ENCODE measurements around the gene LAMA5. TPM values are rescaled to one million over a fixed set of nuclear protein-coding genes. Genes with fewer than 3 reads are reported as not detected.

Gene LAMA5
- polyA plus RNA-seq, 2 of the 4 experiments (the other 2 are of a cell fraction): 20.4 to 196 TPM

- Histone ChIP-seq H3K9me3 (peaks cover 33% of the 10 kb centered on the region), H3K4me3 (peak overlapping the region; percentile 26; the same call in 1 of the 3 replicates), H3K4me2 (no peak overlapping the region), H3K27ac (peak overlapping the region in 1 of 2 experiments; percentile 70; a peak in 3 of 6 replicates), H3K4me1 (peaks cover 5% of the 10 kb centered on the region; the same call in 2 of the 3 replicates)
- 100% methylated on average over 5 of the region's 12 CpGs for WGBS (ENCODE audit: missing lambda C conversion rate)
- ChIA-PET CTCF (interaction anchor here (0.9 to 4.9 kb wide), 4 partner anchors 9 to 66 kb away, joined by 3 to 29 read pairs (median 13); partner anchors contain the start of gene ADRM1), POLR2A (no interaction called here)
- FAIRE-seq: no peak
- no peak for DNase-seq (ENCODE audit: low read depth in 1 of 2, low spot score in 1 of 2)
- no peak for ATAC-seq
- TF ChIP-seq JUN (IDR thresholded peaks at IDR 0.05): no peak
- no peak for TF ChIP-seq POLR2A (IDR thresholded peaks at IDR 0.05; ENCODE audit: low read length)
- TF ChIP-seq CHD4 (IDR thresholded peaks at IDR 0.05; ENCODE audit: borderline replicate concordance): no peak
- no peak for TF ChIP-seq TFCP2L1 (CRISPR knock-in tag; IDR thresholded peaks at IDR 0.05)
- no peak for TF ChIP-seq ELK1 (IDR thresholded peaks at IDR 0.05; ENCODE audit: low read depth, low read length)
- no peak for TF ChIP-seq CHD2 (IDR thresholded peaks at IDR 0.05; ENCODE audit: low read length, partially characterized antibody)
- TF ChIP-seq FOSB (CRISPR knock-in tag; IDR thresholded peaks at IDR 0.05): no peak
- no peak for TF ChIP-seq ESRRA (IDR thresholded peaks at IDR 0.05; ENCODE audit: borderline replicate concordance, low read length)
- TF ChIP-seq MAZ (IDR thresholded peaks at IDR 0.05; ENCODE audit: borderline replicate concordance, low read depth, low read length): no peak
- TF ChIP-seq ZC3H11A (IDR thresholded peaks at IDR 0.05): no peak
- TF ChIP-seq MYC (IDR thresholded peaks at IDR 0.05; ENCODE audit: borderline replicate concordance, low read length): no peak
- TF ChIP-seq REST (IDR thresholded peaks at IDR 0.05): no peak
- TF ChIP-seq RFX5 (IDR thresholded peaks at IDR 0.05): no peak
- no peak for TF ChIP-seq HOXB5 (CRISPR knock-in tag; IDR thresholded peaks at IDR 0.05)
- TF ChIP-seq FOXS1 (CRISPR knock-in tag; IDR thresholded peaks at IDR 0.05): no peak
- TF ChIP-seq HMGXB4 (CRISPR knock-in tag; IDR thresholded peaks at IDR 0.05; ENCODE audit: borderline replicate concordance): no peak
- no peak for TF ChIP-seq HEYL (CRISPR knock-in tag; IDR thresholded peaks at IDR 0.05)
These were observed 51.3 kb downstream of the LAMA5 start for GRCh38 chr20:62315773-62316172.

- Histone ChIP-seq H3K27ac (peak overlapping the region in 1 of 2 experiments; percentile 70; a peak in 1 of 6 replicates), H3K4me2 (no peak overlapping the region), H3K4me1 (peaks cover 13% of the 10 kb centered on the region; the same call in 2 of the 3 replicates), H3K4me3 (no peak overlapping the region), H3K9me3 (peaks cover 33% of the 10 kb centered on the region)
- ATAC-seq (no peak), FAIRE-seq (no peak), DNase-seq (ENCODE audit: low read depth in 1 of 2, low spot score in 1 of 2) (no peak)
- no peak for TF ChIP-seq HEYL (CRISPR knock-in tag; IDR thresholded peaks at IDR 0.05)
- TF ChIP-seq JUN (IDR thresholded peaks at IDR 0.05): 0 out of 5 replicates have a peak, but pooled peaks of 1 of the 2 experiments have one; percentile 10
- ChIA-PET POLR2A (interaction anchor here (0.6 kb wide), 1 partner anchor 29 kb away, joined by 4 read pairs; no protein-coding TSS in a partner anchor), CTCF (interaction anchor here (0.8 to 4.9 kb wide), 7 partner anchors 8 to 79 kb away, joined by 3 to 29 read pairs (median 3); no protein-coding TSS in a partner anchor)
- WGBS (ENCODE audit: missing lambda C conversion rate): 97% methylated on average over 12 of the region's 25 CpGs
These were observed 52.3 kb downstream of the LAMA5 start for GRCh38 chr20:62314711-62315302.

Data from A549 (cell line).